ENCODE results near the gene PELI1. TPM values are rescaled to one million over a fixed set of nuclear protein-coding genes. Genes with fewer than 3 reads are reported as not detected.

Gene PELI1
- total RNA-seq, 2 donors from 2014 or later: 23.4 to 30.7 TPM

DNA sequence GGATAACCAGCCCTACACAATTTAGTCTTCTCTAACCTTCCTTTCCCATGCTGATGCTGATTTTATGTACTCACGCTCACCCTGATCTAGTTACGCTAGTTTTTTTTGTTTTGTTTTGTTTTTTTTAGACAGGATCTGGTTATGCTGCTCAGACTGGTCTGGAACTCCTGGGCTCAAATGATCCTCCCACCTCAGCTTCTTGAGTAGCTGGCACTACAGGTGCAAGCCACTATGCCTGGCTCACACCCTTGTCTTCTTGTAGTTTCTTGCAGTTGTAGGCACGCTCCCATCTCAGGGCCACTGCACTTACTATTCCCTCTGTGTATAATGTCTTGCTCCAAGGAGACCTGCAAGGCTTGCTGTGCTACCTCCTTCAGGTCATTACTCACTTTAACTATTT, 6.2 kb downstream of the PELI1 start:
- DNase-seq (ENCODE audit: low spot score) (no peak), ATAC-seq (ENCODE audit: insufficient number of reproducible peaks, low FRiP score, low read depth) (no peak)
- H3K4me1 ChIP-seq (ENCODE audit: control insufficient read depth in 1 of 2, low read depth in 2 of 2): peaks cover 27 to 56% of the 10 kb centered on the region in 2 donors
- no peak overlapping the region for H3K4me3 ChIP-seq
- H3K9me3 ChIP-seq: no peaks in the 10 kb centered on the region
- H3K27ac ChIP-seq: no peak overlapping the region
- H3K36me3 ChIP-seq: no peaks in the 10 kb centered on the region
- H3K27me3 ChIP-seq (replicated peaks; ENCODE audit: insufficient read depth): no peaks in the 10 kb centered on the region
- TF ChIP-seq, protein P1, sequence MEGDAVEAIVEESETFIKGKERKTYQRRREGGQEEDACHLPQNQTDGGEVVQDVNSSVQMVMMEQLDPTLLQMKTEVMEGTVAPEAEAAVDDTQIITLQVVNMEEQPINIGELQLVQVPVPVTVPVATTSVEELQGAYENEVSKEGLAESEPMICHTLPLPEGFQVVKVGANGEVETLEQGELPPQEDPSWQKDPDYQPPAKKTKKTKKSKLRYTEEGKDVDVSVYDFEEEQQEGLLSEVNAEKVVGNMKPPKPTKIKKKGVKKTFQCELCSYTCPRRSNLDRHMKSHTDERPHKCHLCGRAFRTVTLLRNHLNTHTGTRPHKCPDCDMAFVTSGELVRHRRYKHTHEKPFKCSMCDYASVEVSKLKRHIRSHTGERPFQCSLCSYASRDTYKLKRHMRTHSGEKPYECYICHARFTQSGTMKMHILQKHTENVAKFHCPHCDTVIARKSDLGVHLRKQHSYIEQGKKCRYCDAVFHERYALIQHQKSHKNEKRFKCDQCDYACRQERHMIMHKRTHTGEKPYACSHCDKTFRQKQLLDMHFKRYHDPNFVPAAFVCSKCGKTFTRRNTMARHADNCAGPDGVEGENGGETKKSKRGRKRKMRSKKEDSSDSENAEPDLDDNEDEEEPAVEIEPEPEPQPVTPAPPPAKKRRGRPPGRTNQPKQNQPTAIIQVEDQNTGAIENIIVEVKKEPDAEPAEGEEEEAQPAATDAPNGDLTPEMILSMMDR (IDR thresholded peaks at IDR 0.05): no peak

DNA sequence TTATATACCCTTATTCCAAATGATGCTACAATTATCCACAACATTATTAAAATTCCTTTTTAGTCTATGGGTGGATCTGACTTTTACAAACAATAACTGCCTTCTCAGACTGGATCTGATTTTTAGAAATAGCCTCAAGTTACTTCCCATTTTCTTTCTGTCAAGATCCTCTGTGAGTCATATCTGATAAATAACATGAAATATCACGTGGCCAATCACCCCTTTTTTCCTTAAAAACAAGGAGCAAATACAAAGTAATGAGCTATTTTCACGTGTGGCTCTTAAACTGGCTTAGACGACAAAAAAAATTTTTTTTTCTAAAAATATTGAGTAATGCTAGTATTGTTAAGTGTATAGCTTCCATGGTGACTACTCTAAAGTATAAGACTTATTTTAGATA, 6.7 kb downstream of the PELI1 start:
- no peak for ATAC-seq (ENCODE audit: insufficient number of reproducible peaks, low FRiP score, low read depth)
- TF ChIP-seq, protein P1 (IDR thresholded peaks at IDR 0.05): no peak
- no peak overlapping the region for H3K4me3 ChIP-seq
- no peak overlapping the region for H3K27ac ChIP-seq
- H3K27me3 ChIP-seq (replicated peaks; ENCODE audit: insufficient read depth): no peaks in the 10 kb centered on the region
- no peak for DNase-seq (ENCODE audit: low spot score)
- H3K9me3 ChIP-seq: no peaks in the 10 kb centered on the region
- peaks cover 23 to 56% of the 10 kb centered on the region in 2 donors for H3K4me1 ChIP-seq (ENCODE audit: control insufficient read depth in 1 of 2, low read depth in 2 of 2)
- H3K36me3 ChIP-seq: no peaks in the 10 kb centered on the region

DNA sequence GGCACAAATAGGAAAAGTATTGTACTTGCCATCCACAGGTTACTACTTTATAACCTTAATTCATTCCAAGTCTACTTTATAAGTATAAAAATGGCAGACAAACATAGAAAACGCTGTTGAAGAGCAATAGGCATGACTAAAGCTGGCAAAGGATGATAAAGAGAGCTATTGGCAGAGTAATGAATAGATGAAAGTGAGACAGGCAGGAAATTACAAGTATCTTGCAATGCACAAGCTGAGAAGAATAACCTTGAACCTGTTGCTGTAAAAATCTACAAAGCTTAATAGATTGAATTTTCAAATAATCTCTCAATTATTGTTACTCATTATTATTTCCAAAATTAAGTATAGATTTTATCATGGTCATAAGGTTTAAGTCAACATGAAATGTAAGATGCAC, 8.8 kb downstream of the PELI1 start:
- H3K4me3 ChIP-seq: no peak overlapping the region
- H3K4me1 ChIP-seq (ENCODE audit: control insufficient read depth in 1 of 2, low read depth in 2 of 2): peaks cover 18 to 42% of the 10 kb centered on the region in 2 donors
- no peaks in the 10 kb centered on the region for H3K9me3 ChIP-seq
- no peak overlapping the region for H3K27ac ChIP-seq
- no peaks in the 10 kb centered on the region for H3K36me3 ChIP-seq
- no peaks in the 10 kb centered on the region for H3K27me3 ChIP-seq (replicated peaks; ENCODE audit: insufficient read depth)
- DNase-seq (ENCODE audit: low spot score) (no peak), ATAC-seq (ENCODE audit: insufficient number of reproducible peaks, low FRiP score, low read depth) (no peak)
- TF ChIP-seq, protein P1 (IDR thresholded peaks at IDR 0.05): no peak

DNA sequence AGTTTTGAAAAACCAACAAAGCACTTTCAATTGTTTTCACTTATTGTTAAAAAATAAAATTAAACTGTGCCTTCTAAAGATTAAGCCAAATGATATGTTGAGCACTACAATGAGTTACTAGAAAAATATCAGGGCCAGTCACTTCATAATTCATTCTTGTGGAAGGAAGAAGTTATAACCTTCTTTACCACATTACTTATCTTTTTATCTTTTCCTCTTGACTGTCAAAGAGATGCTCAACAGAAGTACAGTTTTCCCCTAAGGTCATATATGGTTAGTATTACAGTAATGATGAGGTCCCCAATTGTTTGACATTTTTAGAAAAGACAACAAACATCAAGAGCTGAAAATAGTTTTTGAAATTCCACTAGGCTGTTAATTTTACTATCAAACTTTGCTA, 9.4 kb downstream of the PELI1 start:
- TF ChIP-seq, protein P1 (IDR thresholded peaks at IDR 0.05): no peak
- Histone ChIP-seq H3K4me1 (ENCODE audit: control insufficient read depth in 1 of 2, low read depth in 2 of 2) (peaks cover 15 to 36% of the 10 kb centered on the region in 2 donors), H3K4me3 (no peak overlapping the region), H3K27ac (no peak overlapping the region), H3K27me3 (replicated peaks; ENCODE audit: insufficient read depth) (no peaks in the 10 kb centered on the region), H3K9me3 (no peaks in the 10 kb centered on the region), H3K36me3 (no peaks in the 10 kb centered on the region)
- ATAC-seq (ENCODE audit: insufficient number of reproducible peaks, low FRiP score, low read depth) (no peak), DNase-seq (ENCODE audit: low spot score) (no peak)

DNA sequence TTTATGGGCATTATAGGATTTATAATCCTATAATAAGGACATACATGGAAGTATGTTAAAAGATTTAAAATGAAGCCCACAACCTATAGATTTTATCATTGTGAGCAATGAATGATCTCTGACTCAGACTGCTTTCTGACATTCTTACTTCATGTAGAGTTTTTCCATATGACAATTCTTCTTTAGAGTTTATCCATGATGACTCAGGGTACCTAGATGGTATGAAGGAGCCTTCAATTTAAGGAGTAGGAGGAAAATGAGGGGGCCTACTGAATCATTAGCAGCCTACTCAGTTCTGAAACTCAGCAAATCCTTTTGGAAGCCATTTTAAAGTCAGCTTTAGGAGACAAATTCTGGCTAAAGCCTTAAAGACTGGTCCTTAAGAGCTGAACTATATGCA, 10.4 kb downstream of the PELI1 start:
- Histone ChIP-seq H3K27me3 (replicated peaks; ENCODE audit: insufficient read depth) (no peaks in the 10 kb centered on the region), H3K4me1 (ENCODE audit: control insufficient read depth in 1 of 2, low read depth in 2 of 2) (peaks cover 14 to 26% of the 10 kb centered on the region in 2 donors), H3K9me3 (no peaks in the 10 kb centered on the region), H3K36me3 (no peaks in the 10 kb centered on the region), H3K4me3 (no peak overlapping the region), H3K27ac (no peak overlapping the region)
- TF ChIP-seq, protein P1 (IDR thresholded peaks at IDR 0.05): no peak
- no peak for DNase-seq (ENCODE audit: low spot score)
- no peak for ATAC-seq (ENCODE audit: insufficient number of reproducible peaks, low FRiP score, low read depth)
